ENCODE results near the gene CUL4A. TPM values are rescaled to one million over a fixed set of nuclear protein-coding genes. Genes with fewer than 3 reads are reported as not detected.

Gene CUL4A
- total and polyA plus RNA-seq, 2 donors (not counting 1 experiment from before 2014, with no cell fraction given) = 37.5 to 80.4 TPM

- H3K9ac ChIP-seq (ENCODE audit: low read length) = no peak overlapping the region
- peak overlapping the region; percentile 13 for H3K4me3 Mint-ChIP-seq
- POLR2A ChIA-PET = no interaction called here
- no peaks in the 10 kb centered on the region for H3K27me3 ChIP-seq (replicated peaks in 1 of 4; ENCODE audit: control extremely low read depth in 1 of 4, control insufficient read depth in 3 of 4, insufficient read depth in 4 of 4, low read length in 3 of 4)
- peaks cover 9 to 62% of the 10 kb centered on the region in 2 experiments for H3K36me3 ChIP-seq (replicated peaks in 1 of 2; ENCODE audit: control extremely low read depth in 1 of 2, control insufficient read depth in 1 of 2, extremely low read depth in 1 of 2, insufficient read depth in 2 of 2, low read length in 1 of 2)
- DNase-seq (no peak), ATAC-seq (ENCODE audit: low read depth) (no peak)
- no peaks in the 10 kb centered on the region for H3K9me3 ChIP-seq (ENCODE audit: control extremely low read depth in 1 of 3, control insufficient read depth in 2 of 3, insufficient read depth in 1 of 3, low read length in 2 of 3)
- intact Hi-C loops (cut with micrococcal nuclease) = no loop called here
- H3K4me3 ChIP-seq (ENCODE audit: control extremely low read depth in 1 of 5, extremely low read depth in 1 of 5, insufficient read depth in 1 of 5, low read depth in 2 of 5, low read length in 4 of 5) = no peak overlapping the region
- peaks cover 3% of the 10 kb centered on the region for H3K4me1 Mint-ChIP-seq
- H3K79me2 ChIP-seq (ENCODE audit: control insufficient read depth, insufficient read depth, low read length) = no peaks in the 10 kb centered on the region
- no peak for TF ChIP-seq EZH2 (IDR thresholded peaks at IDR 0.05; ENCODE audit: borderline replicate concordance, insufficient read depth, low read depth, low read length, poor library complexity, severe bottlenecking)
- TF ChIP-seq CTCF (IDR thresholded peaks at IDR 0.05) = no peak
- no peak overlapping the region for H3K27ac ChIP-seq (ENCODE audit: low read length in 2 of 2)
- CTCF ChIA-PET = no interaction called here
- H3K27ac Mint-ChIP-seq = peak overlapping the region; percentile 46
- H3K4me2 ChIP-seq (replicated peaks; ENCODE audit: low read depth, low read length, poor library complexity, severe bottlenecking) = no peak overlapping the region
- H3K27me3 Mint-ChIP-seq = no peaks in the 10 kb centered on the region
- H3K4me1 ChIP-seq (ENCODE audit: control insufficient read depth in 2 of 2, insufficient read depth in 2 of 2, low read length in 2 of 2) = no peaks in the 10 kb centered on the region
- 76% methylated on average over 3 of the region's 13 CpGs for WGBS (ENCODE audit: insufficient coverage)
- H4K20me1 ChIP-seq (ENCODE audit: control insufficient read depth, insufficient read depth, low read length, poor library complexity, severe bottlenecking) = no peaks in the 10 kb centered on the region
- H2AFZ ChIP-seq (ENCODE audit: insufficient read depth, low read depth, low read length, poor library complexity, severe bottlenecking) = no peak overlapping the region
- H3K9me3 Mint-ChIP-seq (ENCODE audit: insufficient read depth) = no peaks in the 10 kb centered on the region
Observed at GRCh38 chr13:113186061-113186900, 23.1 kb upstream of the CUL4A start.

GRCh38 chr13:113187263-113187669 is 22.1 kb upstream of the CUL4A start:
- H3K27me3 Mint-ChIP-seq = no peaks in the 10 kb centered on the region
- ATAC-seq (ENCODE audit: low read depth) (no peak), DNase-seq (no peak)
- Histone ChIP-seq H3K27ac (ENCODE audit: low read length in 2 of 2) (no peak overlapping the region), H3K4me1 (ENCODE audit: control insufficient read depth in 2 of 2, insufficient read depth in 2 of 2, low read length in 2 of 2) (no peaks in the 10 kb centered on the region), H3K9me3 (ENCODE audit: control extremely low read depth in 1 of 3, control insufficient read depth in 2 of 3, insufficient read depth in 1 of 3, low read length in 2 of 3) (no peaks in the 10 kb centered on the region), H3K27me3 (replicated peaks in 1 of 4; ENCODE audit: control extremely low read depth in 1 of 4, control insufficient read depth in 3 of 4, insufficient read depth in 4 of 4, low read length in 3 of 4) (no peaks in the 10 kb centered on the region), H3K36me3 (replicated peaks in 1 of 2; ENCODE audit: control extremely low read depth in 1 of 2, control insufficient read depth in 1 of 2, extremely low read depth in 1 of 2, insufficient read depth in 2 of 2, low read length in 1 of 2) (peaks cover 9 to 54% of the 10 kb centered on the region in 2 experiments), H3K79me2 (ENCODE audit: control insufficient read depth, insufficient read depth, low read length) (no peaks in the 10 kb centered on the region), H3K4me2 (replicated peaks; ENCODE audit: low read depth, low read length, poor library complexity, severe bottlenecking) (no peak overlapping the region), H2AFZ (ENCODE audit: insufficient read depth, low read depth, low read length, poor library complexity, severe bottlenecking) (no peak overlapping the region), H3K9ac (ENCODE audit: low read length) (no peak overlapping the region), H4K20me1 (ENCODE audit: control insufficient read depth, insufficient read depth, low read length, poor library complexity, severe bottlenecking) (no peaks in the 10 kb centered on the region), H3K4me3 (ENCODE audit: control extremely low read depth in 1 of 5, extremely low read depth in 1 of 5, insufficient read depth in 1 of 5, low read depth in 2 of 5, low read length in 4 of 5) (no peak overlapping the region)
- 99% methylated on average over 5 of the region's 9 CpGs for WGBS (ENCODE audit: insufficient coverage)
- CTCF ChIA-PET = no interaction called here
- no peak for TF ChIP-seq CTCF (IDR thresholded peaks at IDR 0.05)
- no peak for TF ChIP-seq EZH2 (IDR thresholded peaks at IDR 0.05; ENCODE audit: borderline replicate concordance, insufficient read depth, low read depth, low read length, poor library complexity, severe bottlenecking)
- H3K27ac Mint-ChIP-seq = no peak overlapping the region
- no peak overlapping the region for H3K4me3 Mint-ChIP-seq
- POLR2A ChIA-PET = interaction anchor here (0.6 kb wide), 1 partner anchor 220 kb away, joined by 4 read pairs; no protein-coding TSS in a partner anchor
- peaks cover 3% of the 10 kb centered on the region for H3K4me1 Mint-ChIP-seq
- no peaks in the 10 kb centered on the region for H3K9me3 Mint-ChIP-seq (ENCODE audit: insufficient read depth)
- intact Hi-C loops (cut with micrococcal nuclease) = no loop called here
